ENCODE data around the gene XYLT2.

Gene XYLT2

DNA sequence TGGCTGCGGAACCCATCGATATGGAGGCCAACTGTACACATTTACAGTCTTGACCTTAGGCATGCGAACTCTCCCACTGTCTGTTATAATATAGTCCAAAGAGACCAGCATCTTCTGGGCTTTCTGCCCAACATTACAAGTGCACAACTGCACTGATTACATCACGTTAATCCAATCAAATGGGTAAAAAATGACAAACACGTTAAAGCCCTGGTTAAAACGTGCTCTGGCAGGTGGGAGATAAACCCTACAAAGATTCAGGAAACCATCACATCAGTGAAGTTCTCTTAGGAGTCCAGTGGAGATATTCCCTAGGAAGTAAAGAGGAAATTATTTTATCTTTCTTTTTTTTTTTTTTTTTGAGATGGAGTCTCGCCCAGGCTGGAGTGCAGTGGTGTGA is 23.7 kb upstream of the XYLT2 start:
- no peak for DNase-seq

GRCh38 chr17:50323060-50323459 is 22.9 kb upstream of the XYLT2 start:
- DNase-seq: no peak

GRCh38 chr17:50325906-50326305 is 20.0 kb upstream of the XYLT2 start:
- DNase-seq: no peak

DNA sequence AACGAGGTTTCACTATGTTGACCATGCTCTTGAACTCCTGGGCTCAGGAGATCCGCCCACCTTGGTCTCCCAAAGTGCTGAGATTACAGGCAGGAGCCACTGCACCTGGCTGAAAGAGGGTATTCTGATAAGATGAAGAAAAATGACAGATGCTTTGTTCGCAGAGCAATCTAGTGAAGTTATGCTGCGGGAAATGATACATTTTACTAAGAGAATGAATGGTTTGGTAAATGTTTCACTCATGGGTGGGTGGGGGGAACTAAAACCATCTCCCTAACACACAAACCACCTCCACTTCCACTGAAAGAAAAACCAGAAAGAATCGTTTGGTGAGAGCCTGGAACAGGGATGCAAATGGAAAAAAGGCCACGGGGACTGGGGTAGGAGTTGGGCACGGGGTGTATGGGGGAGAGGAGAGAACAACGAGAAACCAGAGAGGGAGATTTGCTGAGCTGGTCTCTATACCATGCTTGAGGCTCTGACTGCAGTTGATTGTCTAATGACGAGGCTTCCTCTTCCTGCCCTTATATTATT is 19.0 kb upstream of the XYLT2 start:
- DNase-seq: no peak

- no peak for DNase-seq
Measured at GRCh38 chr17:50328363-50329325, 17.3 kb upstream of the XYLT2 start.

DNA sequence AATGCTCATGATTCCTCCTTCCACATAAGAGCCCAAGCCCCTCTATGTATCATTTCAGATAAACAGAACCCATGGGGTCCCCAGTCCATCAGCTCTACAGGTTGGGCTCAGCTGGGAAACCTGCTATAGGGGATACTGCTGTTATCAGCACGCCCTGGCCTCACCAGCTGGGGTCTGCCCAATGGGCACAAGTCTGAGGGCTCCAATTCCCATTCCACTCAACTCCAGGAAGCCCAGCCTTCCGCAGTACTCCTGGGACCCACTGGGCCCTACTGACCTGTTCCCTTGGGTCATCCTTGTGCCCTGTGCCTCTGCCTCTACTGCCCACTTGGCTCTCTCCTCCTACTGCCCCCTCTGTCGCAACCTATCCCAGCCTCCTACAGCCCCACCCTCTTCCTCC is 16.2 kb upstream of the XYLT2 start:
- DNase-seq: no peak

GRCh38 chr17:50330151-50330775 is 15.7 kb upstream of the XYLT2 start:
- no peak for DNase-seq

DNA sequence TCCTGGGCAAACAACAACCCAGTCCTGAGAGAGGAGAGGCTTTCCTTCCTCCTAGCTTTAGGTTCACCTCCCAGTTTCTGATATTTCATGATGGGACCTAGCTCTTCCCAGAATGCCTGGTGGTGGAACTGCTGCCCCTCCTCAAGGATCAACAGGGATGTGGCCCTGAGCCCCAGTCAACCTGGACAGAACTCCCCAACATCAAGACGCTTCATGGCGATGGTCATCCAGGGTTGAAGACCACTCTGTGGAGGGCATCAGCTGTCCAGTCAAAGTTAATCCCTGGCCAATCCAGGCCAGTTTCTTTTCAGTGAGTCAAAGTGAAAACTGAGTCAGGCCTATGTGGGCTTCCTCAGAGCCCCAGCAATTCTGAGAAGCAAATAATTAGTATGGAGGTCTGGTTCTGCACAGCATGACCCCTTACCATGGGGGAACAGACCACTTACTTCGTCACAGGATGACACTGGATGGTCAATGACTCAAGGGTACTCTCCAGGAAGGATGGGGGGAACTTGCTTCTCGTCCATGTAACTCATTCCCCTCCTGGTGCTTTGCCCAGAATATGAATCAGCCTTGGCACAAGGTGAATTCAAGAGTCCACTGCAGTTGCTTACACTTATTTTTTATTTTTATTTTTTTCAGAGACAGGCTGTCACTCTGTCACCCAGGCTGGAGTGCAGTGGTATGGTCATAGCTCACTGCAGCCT is 14.7 kb upstream of the XYLT2 start:
- peak; percentile 76 for DNase-seq

GRCh38 chr17:50332196-50332595 is 13.7 kb upstream of the XYLT2 start:
- no peak for DNase-seq

GRCh38 chr17:50333291-50334057 is 12.5 kb upstream of the XYLT2 start:
- peak; percentile 36 for DNase-seq

- no peak for DNase-seq
Measured at GRCh38 chr17:50337956-50338355, 8.0 kb upstream of the XYLT2 start.

DNA sequence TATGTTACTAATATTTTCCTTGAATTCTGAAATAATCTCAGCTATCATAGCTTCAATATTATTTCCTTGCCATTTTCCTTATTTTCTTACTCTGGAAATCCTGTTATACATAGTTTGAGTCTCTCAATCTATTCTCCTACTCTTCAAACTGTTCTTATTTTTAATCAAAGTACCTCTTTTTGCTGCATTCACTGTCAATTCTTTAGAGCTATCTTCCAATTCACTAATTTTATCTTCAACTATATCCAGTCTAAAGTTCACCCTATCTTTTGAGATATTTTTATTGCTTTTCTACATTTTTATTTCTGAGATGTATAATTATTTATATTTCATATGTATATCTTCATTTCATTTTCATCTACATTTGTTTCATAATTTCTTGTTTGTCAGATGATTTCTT is 7.3 kb upstream of the XYLT2 start:
- DNase-seq: no peak

GRCh38 chr17:50339381-50339780 is 6.5 kb upstream of the XYLT2 start:
- no peak for DNase-seq

DNA sequence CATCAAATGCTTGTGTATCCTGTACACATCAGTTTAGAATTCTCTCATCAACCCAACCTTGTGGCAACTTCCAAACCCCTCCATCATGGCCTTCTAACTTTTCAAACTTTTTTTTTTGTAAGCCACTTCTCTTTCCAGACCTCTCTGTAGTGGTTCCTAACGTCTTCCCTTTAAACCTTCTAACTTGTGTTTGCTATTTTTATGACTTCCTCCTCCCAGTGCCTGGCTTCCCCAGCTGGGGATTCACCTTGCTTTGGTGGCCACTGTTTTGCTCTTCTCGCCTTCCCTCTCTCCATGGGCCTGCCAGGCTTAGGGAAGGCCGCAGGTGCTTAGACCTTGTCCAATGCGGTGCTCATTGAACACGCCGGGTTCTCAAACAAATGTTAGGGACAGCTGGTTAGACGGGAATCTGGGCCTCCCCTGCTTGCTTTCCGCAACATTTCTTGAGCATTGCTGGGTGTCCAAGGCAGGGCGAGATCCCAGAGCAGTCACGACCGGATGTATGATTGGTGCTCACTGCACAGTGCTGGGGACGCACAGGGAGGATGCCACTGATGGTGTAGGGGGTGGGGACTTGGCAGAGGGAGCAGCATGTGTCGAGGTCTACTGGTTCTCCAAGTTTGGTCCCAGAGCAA is 1.1 kb upstream of the XYLT2 start:
- no peak for DNase-seq

DNA sequence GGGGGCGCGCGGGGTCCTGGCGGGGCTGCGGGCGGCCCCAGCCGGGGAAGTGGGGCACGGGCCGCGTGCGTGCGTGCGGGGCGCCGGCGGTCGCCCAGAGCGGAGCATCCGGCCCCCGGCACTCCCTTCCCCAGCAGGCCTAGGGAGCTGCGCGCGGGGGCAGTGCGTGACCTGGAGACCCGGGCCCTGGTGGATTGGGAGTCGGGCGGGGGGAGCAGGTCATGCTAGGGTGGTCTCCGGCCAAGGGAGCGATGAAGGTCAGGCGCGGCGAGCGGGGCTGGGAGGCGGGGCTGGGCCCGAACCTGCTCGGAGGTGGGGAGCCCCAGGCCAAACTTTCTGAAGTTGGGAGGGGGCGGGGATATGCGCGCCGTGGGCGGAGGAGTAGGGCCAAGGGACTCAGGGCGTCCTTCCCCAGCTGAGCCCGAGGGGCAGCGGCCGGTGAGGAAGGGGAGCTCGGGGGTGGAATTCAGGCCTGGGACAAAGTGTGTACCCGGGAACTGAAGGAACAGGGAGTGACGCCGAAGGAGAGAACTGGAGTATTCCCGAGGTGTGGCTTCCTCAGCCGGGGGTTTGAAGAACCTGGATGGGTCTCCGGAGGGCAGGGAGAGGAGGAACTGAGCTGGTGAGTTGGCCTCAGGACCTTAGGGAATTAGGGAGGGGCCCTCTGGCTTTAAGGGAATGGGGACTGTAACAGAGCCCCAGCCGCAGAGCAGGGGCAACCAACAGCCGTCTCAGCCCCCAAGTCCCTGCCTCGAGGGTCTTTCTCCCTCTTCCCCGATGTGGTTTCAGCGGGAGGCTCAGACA is 589 bp downstream of the XYLT2 start:
- peak; percentile 25 for DNase-seq

GRCh38 chr17:50347117-50347893 is 1.4 kb downstream of the XYLT2 start:
- no peak for DNase-seq

GRCh38 chr17:50347894-50348291 is 2.0 kb downstream of the XYLT2 start:
- DNase-seq: no peak

DNA sequence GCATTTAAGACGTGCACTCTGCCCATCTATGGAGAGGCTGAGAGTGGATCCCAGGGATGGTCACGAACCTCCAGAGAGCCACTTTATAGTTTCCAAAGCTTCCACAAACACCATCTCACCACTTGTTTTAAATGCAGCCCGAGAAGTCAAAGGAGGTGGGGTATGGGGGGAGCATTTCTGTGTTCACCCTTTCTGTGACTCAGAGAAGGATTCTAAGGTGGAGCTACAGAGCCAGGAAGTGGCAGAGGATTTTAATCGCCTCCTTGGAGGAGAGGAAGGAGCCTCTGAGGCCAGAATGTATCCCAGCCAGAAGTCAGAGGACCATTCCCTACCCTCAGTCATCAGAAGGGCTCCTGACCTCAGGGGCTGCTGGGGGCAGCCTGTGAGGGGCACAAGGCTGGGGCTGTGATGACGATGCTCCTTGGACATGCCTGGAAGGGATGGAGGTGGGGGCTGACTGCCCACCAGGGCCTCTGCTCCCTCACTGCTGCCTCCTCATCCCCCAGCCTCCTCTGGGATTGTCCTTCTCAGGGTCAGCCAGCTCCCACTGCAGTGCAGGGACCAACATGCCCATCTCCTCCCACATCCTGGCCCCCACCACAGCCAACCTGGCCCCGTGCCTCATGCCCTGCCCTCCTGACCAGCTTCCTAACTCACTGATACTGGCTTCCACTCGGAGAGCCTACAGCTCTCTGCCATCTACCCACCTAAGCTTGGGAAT is 2.8 kb downstream of the XYLT2 start:
- DNase-seq: peak; percentile 38

DNA sequence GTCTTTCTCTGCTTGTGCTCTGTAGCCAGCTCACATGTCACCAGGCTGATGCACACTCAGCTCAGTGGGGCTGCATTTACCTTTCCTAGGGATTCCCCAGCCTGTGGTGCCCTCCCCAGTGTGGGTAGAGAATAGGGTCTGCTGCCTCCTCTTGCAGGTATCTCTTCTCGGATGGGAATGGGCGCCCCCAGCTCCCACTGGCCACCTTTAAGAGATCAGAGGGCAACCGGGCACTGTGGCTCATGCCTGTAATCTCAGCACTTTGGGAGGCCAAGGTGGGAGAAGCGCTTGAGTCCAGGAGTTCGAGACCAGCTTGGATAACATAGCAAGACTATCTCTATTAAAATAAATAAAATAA is 3.3 kb downstream of the XYLT2 start:
- DNase-seq: no peak

GRCh38 chr17:50350733-50351132 is 4.8 kb downstream of the XYLT2 start:
- no peak for DNase-seq

All from HCEC 1CT (cell line).